ENCODE results near the gene ALG12. TPM values are rescaled to one million over a fixed set of nuclear protein-coding genes. Genes with fewer than 3 reads are reported as not detected.
A peak's percentile ranks its signal among the peaks of the same experiment; 100 is the strongest.

Gene ALG12
- total RNA-seq, 1 experiment from 2014 or later, result 25.4 TPM

GRCh38 chr22:49961005-49961600 lies 42.9 kb upstream of the ALG12 start:
- TSS peak; percentile 7 for BruUV-seq (replicated peaks)
- peak overlapping the region; percentile 93 for H3K4me3 Mint-ChIP-seq (ENCODE audit: low read depth, unreplicated experiment)

GRCh38 chr22:49960159-49961004 lies 42.1 kb upstream of the ALG12 start, which contains the start of gene PIM3:
PIM3 (plus strand) TSS chr22:49960772; CDS start chr22:49960948, 176 bp downstream.
- Mint-ChIP-seq H3K36me3 (ENCODE audit: insufficient read depth, unreplicated experiment) (peaks cover 71% of the 10 kb centered on the region), H3K4me1 (ENCODE audit: low read depth, unreplicated experiment) (peaks cover 36% of the 10 kb centered on the region), H3K9me3 (ENCODE audit: low read depth, unreplicated experiment) (no peaks in the 10 kb centered on the region), H3K27ac (ENCODE audit: unreplicated experiment) (peak within 1 kb of the TSS; percentile 91), H3K27me3 (ENCODE audit: unreplicated experiment) (no peaks in the 10 kb centered on the region), H3K4me3 (ENCODE audit: low read depth, unreplicated experiment) (peak within 1 kb of the TSS; percentile 93)
- intact Hi-C loops (cut with micrococcal nuclease; ENCODE audit: unreplicated experiment), result no loop called here
- no TSS peak for BruUV-seq (replicated peaks)
- CTCF ChIA-PET, result interaction anchor here (0.6 to 1.5 kb wide), 4 partner anchors 12 to 70 kb away, joined by 3 to 5 read pairs (median 4); no protein-coding TSS in a partner anchor
- TF ChIP-seq CTCF (IDR thresholded peaks at IDR 0.05; ENCODE audit: unreplicated experiment), result no peak
- DNase-seq, result peak; percentile 95

More at GRCh38 chr22:49961005-49961600, 42.9 kb upstream of the ALG12 start:
- TF ChIP-seq CTCF (IDR thresholded peaks at IDR 0.05; ENCODE audit: unreplicated experiment), result no peak
- Mint-ChIP-seq H3K4me1 (ENCODE audit: low read depth, unreplicated experiment) (peaks cover 36% of the 10 kb centered on the region), H3K27me3 (ENCODE audit: unreplicated experiment) (no peaks in the 10 kb centered on the region), H3K27ac (ENCODE audit: unreplicated experiment) (peak overlapping the region; percentile 90), H3K36me3 (ENCODE audit: insufficient read depth, unreplicated experiment) (peaks cover 79% of the 10 kb centered on the region), H3K9me3 (ENCODE audit: low read depth, unreplicated experiment) (no peaks in the 10 kb centered on the region)
- CTCF ChIA-PET, result interaction anchor here (0.6 to 1.5 kb wide), 3 partner anchors 13 to 69 kb away, joined by 3 to 4 read pairs (median 3); no protein-coding TSS in a partner anchor
- intact Hi-C loops (cut with micrococcal nuclease; ENCODE audit: unreplicated experiment), result no loop called here
- DNase-seq, result peak; percentile 50

DNA sequence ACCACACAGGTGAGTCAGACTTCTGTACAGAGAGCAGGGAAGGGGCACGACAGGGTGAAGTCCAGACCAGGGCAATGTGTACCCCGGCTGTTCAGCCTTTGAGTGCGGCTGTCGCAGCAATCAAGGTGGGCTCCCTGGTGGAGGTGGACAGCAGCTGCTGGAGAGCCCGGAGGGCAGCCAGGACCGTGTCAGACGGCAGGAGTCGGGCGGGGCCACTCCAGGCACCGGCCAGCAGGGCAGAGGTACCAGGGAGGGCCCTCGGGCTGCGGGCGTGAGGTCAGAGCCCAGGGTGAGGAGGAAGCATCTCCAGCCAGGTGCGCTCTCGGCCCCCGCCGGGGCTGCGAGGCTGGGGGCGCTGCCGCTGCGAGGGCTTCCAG lies 41.5 kb upstream of the ALG12 start:
- Mint-ChIP-seq H3K4me1 (ENCODE audit: low read depth, unreplicated experiment) (peaks cover 36% of the 10 kb centered on the region), H3K27ac (ENCODE audit: unreplicated experiment) (peak overlapping the region; percentile 91), H3K27me3 (ENCODE audit: unreplicated experiment) (no peaks in the 10 kb centered on the region), H3K9me3 (ENCODE audit: low read depth, unreplicated experiment) (no peaks in the 10 kb centered on the region), H3K4me3 (ENCODE audit: low read depth, unreplicated experiment) (peak overlapping the region; percentile 76), H3K36me3 (ENCODE audit: insufficient read depth, unreplicated experiment) (peaks cover 65% of the 10 kb centered on the region)
- TSS peak; percentile 92 for BruUV-seq (replicated peaks)
- CTCF ChIA-PET, result interaction anchor here (0.6 to 1.5 kb wide), 4 partner anchors 12 to 71 kb away, joined by 3 to 5 read pairs (median 4); no protein-coding TSS in a partner anchor
- peak; percentile 68 for DNase-seq
- intact Hi-C loops (cut with micrococcal nuclease; ENCODE audit: unreplicated experiment), result no loop called here
- TF ChIP-seq CTCF (IDR thresholded peaks at IDR 0.05; ENCODE audit: unreplicated experiment), result no peak

- DNase-seq, result no peak
- BruUV-seq (replicated peaks), result no TSS peak
- TF ChIP-seq CTCF (IDR thresholded peaks at IDR 0.05; ENCODE audit: unreplicated experiment), result no peak
- Mint-ChIP-seq H3K36me3 (ENCODE audit: insufficient read depth, unreplicated experiment) (peaks cover 59% of the 10 kb centered on the region), H3K27ac (ENCODE audit: unreplicated experiment) (peak overlapping the region; percentile 91), H3K9me3 (ENCODE audit: low read depth, unreplicated experiment) (no peaks in the 10 kb centered on the region), H3K4me3 (ENCODE audit: low read depth, unreplicated experiment) (peak overlapping the region; percentile 76), H3K27me3 (ENCODE audit: unreplicated experiment) (no peaks in the 10 kb centered on the region), H3K4me1 (ENCODE audit: low read depth, unreplicated experiment) (peaks cover 36% of the 10 kb centered on the region)
- CTCF ChIA-PET, result interaction anchor here (0.6 to 1.5 kb wide), 3 partner anchors 11 to 71 kb away, joined by 3 to 5 read pairs (median 3); no protein-coding TSS in a partner anchor
- intact Hi-C loops (cut with micrococcal nuclease; ENCODE audit: unreplicated experiment), result no loop called here
Observed at GRCh38 chr22:49958931-49959781, 40.9 kb upstream of the ALG12 start.
